Activated T-helper 1 cell treated with anti-CD3 and anti-CD28 coated beads, Interleukin-12 subunit alpha, Interleukin-12 subunit beta, Interleukin-2, Interleukin-4 antibody, amounts not matched to agents 30 ng/mL and 10 ng/mL and 1 ng/mL, durations not matched to agents 14 hours and 24 hours and 36 hours (primary cell): ENCODE data around the gene SHISA2. TPM values are rescaled to one million over a fixed set of nuclear protein-coding genes. Genes with fewer than 3 reads are reported as not detected.

ENCODE experiments used
- DNase-seq: peaks from one replicate; pipeline ENCODE4 v3.0.0; 2021; ENCODE audit warnings: low spot score
- H3K27ac Mint-ChIP-seq: one replicate; pipeline ENCODE4 v1.8.0; 2021; ENCODE audit warnings: mild to moderate bottlenecking, mixed read lengths
- H3K27me3 Mint-ChIP-seq: one replicate; pipeline ENCODE4 v1.8.0; 2022; ENCODE audit warnings: mild to moderate bottlenecking, moderate library complexity, mixed read lengths; ENCODE audit not compliant: insufficient read depth
- H3K36me3 Mint-ChIP-seq: one replicate; pipeline ENCODE4 v1.8.0; 2021; ENCODE audit warnings: low read depth, mixed read lengths
- H3K4me1 Mint-ChIP-seq: one replicate; pipeline ENCODE4 v1.8.0; 2021; ENCODE audit warnings: low read depth, mixed read lengths
- H3K4me3 Mint-ChIP-seq: one replicate; pipeline ENCODE4 v1.8.0; 2021; ENCODE audit warnings: mild to moderate bottlenecking, moderate library complexity, mixed read lengths
- H3K9me3 Mint-ChIP-seq: one replicate; pipeline ENCODE4 v1.8.0; 2021; ENCODE audit warnings: mixed read lengths
- intact Hi-C: fragments of 100-400 bp; cut with micrococcal nuclease; formaldehyde crosslinking; loops from one replicate; pipeline ENCODE4 v1.15.1; 2024
- total RNA-seq: library from RNA; stranded (reverse); gene quantifications from 2 replicates; pipeline ENCODE4 v1.2.3, GENCODE V29; 2022

Gene SHISA2
- total RNA-seq, 1 donor from 2014 or later, result 9.4 TPM

GRCh38 chr13:26021956-26022355, 29.9 kb downstream of the SHISA2 start:
- no peak overlapping the region for H3K27ac Mint-ChIP-seq
- peaks cover 8% of the 10 kb centered on the region for H3K27me3 Mint-ChIP-seq
- DNase-seq, result no peak
- H3K4me1 Mint-ChIP-seq, result peaks cover 22% of the 10 kb centered on the region
- intact Hi-C loops, result no loop called here
- H3K36me3 Mint-ChIP-seq, result no peaks in the 10 kb centered on the region
- no peaks in the 10 kb centered on the region for H3K9me3 Mint-ChIP-seq
- H3K4me3 Mint-ChIP-seq, result no peak overlapping the region

DNA sequence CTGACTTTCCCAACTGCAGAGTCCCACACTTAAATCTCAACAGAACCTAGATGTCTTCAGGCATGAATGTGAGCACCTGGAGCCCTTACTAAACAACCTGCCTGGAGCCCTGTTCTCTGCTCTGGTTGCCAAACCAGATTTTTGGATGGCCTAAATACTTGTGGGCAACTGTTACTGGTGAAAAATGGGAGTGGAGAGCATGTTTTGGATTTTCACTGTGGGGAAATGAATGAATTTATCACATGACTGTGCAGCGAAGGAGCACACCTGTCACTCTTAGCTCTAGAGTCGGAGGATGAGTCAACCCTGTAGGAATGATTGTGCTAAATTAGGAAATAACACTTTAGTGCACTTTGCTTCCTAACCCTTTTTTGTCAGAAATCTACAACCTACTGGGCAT, 30.3 kb downstream of the SHISA2 start:
- Mint-ChIP-seq H3K9me3 (no peaks in the 10 kb centered on the region), H3K4me1 (peaks cover 23% of the 10 kb centered on the region), H3K36me3 (no peaks in the 10 kb centered on the region), H3K4me3 (no peak overlapping the region), H3K27me3 (peaks cover 8% of the 10 kb centered on the region), H3K27ac (no peak overlapping the region)
- no peak for DNase-seq
- intact Hi-C loops, result no loop called here

DNA sequence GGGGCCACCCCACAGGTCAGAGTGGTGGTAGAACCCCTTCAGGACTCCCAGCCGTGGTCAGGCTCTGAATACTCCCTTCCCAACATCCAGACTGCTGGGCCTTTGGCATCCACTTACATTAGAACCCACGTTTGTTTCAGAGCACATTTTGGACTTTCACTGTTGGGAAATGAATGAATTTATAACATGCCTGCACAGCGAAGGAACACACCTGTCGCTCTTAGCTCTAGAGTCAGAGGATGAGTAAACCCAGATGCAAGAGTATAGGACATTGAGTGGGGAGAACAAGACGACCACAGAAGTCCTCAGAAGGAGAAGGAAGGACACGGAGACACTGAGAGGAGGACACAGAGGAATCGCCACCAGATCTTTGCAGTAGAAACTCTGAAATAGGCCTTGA, 30.9 kb downstream of the SHISA2 start:
- H3K27me3 Mint-ChIP-seq, result peaks cover 8% of the 10 kb centered on the region
- H3K4me1 Mint-ChIP-seq, result peaks cover 23% of the 10 kb centered on the region
- no peaks in the 10 kb centered on the region for H3K36me3 Mint-ChIP-seq
- no peaks in the 10 kb centered on the region for H3K9me3 Mint-ChIP-seq
- intact Hi-C loops, result no loop called here
- no peak overlapping the region for H3K27ac Mint-ChIP-seq
- no peak for DNase-seq
- H3K4me3 Mint-ChIP-seq, result no peak overlapping the region

DNA sequence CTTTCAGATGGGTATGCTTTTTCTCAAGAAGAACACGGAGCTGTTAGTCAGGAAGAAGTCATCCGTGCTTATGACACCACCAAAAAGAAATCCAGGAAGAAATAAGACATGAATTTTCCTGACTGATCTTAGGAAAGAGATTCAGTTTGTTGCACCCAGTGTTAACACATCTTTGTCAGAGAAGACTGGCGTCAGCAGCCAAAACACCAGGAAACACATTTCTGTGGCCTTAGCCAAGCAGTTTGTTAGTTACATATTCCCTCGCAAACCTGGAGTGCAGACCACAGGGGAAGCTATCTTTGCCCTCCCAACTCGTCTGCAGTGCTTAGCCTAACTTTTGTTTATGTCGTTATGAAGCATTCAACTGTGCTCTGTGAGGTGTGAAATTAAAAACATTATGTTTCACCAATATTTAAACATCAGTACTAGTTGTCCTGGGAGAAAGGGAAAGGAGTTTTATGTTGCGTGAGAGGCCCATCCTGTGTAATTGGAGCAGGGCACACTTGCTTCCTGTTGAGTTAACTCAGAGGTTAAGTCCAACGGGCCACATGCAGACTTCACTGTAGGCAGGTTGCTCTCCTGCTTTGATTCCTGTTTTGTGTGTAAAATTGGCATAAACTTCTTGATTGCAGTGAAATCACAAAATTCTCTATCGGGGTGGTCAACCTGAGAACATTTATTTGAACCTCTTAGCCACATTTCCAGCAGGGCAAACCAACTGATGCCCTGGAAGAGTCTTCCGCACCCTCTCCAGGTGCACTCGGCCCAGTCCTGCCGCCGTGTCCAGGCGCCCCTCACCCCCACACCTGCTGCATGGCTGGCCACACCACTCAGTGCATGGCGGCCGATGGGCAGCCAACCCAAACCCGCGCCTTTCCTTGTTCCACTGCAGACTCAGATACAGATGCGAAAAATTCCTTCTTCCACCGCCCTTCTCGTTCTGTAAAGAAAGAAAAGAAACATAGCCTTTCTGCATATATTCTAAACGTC, 31.6 kb downstream of the SHISA2 start:
- H3K4me1 Mint-ChIP-seq, result peaks cover 23% of the 10 kb centered on the region
- no peak overlapping the region for H3K4me3 Mint-ChIP-seq
- no peak for DNase-seq
- peaks cover 5% of the 10 kb centered on the region for H3K27me3 Mint-ChIP-seq
- no peaks in the 10 kb centered on the region for H3K36me3 Mint-ChIP-seq
- H3K27ac Mint-ChIP-seq, result no peak overlapping the region
- intact Hi-C loops, result no loop called here
- no peaks in the 10 kb centered on the region for H3K9me3 Mint-ChIP-seq

DNA sequence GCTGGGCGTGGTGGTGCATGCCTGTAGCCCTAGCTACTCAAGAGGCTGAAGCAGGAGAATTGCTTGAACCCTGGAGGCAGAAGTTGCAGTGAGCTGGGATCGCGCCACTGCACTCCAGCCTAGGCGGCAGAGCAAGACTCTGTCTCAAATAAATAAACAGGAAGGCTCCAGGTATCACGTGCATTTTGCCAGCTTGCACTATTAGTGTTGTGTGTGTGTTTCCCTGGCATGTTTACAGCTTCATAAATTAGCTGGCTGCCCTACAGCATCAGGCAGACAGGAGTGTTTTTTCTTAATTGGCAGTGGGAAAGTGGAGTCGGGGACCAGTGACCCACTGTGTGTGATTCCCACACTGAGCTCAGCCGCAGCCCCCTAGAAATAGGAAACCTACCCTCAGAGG, 32.6 kb downstream of the SHISA2 start:
- H3K4me3 Mint-ChIP-seq, result no peak overlapping the region
- no peaks in the 10 kb centered on the region for H3K36me3 Mint-ChIP-seq
- intact Hi-C loops, result no loop called here
- H3K27me3 Mint-ChIP-seq, result peaks cover 5% of the 10 kb centered on the region
- H3K9me3 Mint-ChIP-seq, result no peaks in the 10 kb centered on the region
- H3K4me1 Mint-ChIP-seq, result peaks cover 23% of the 10 kb centered on the region
- DNase-seq, result no peak
- H3K27ac Mint-ChIP-seq, result no peak overlapping the region

GRCh38 chr13:26017932-26018665, 33.7 kb downstream of the SHISA2 start:
- peaks cover 23% of the 10 kb centered on the region for H3K4me1 Mint-ChIP-seq
- no peak overlapping the region for H3K4me3 Mint-ChIP-seq
- no peak for DNase-seq
- peak overlapping the region; percentile 59 for H3K27ac Mint-ChIP-seq
- H3K27me3 Mint-ChIP-seq, result no peaks in the 10 kb centered on the region
- intact Hi-C loops, result no loop called here
- H3K9me3 Mint-ChIP-seq, result no peaks in the 10 kb centered on the region
- H3K36me3 Mint-ChIP-seq, result no peaks in the 10 kb centered on the region

GRCh38 chr13:26017196-26017921, 34.5 kb downstream of the SHISA2 start:
- no peak for DNase-seq
- no peaks in the 10 kb centered on the region for H3K27me3 Mint-ChIP-seq
- peak overlapping the region; percentile 59 for H3K27ac Mint-ChIP-seq
- H3K9me3 Mint-ChIP-seq, result no peaks in the 10 kb centered on the region
- no peaks in the 10 kb centered on the region for H3K36me3 Mint-ChIP-seq
- peaks cover 23% of the 10 kb centered on the region for H3K4me1 Mint-ChIP-seq
- H3K4me3 Mint-ChIP-seq, result no peak overlapping the region
- intact Hi-C loops, result no loop called here

- no peaks in the 10 kb centered on the region for H3K27me3 Mint-ChIP-seq
- peaks cover 23% of the 10 kb centered on the region for H3K4me1 Mint-ChIP-seq
- DNase-seq, result no peak
- H3K9me3 Mint-ChIP-seq, result no peaks in the 10 kb centered on the region
- intact Hi-C loops, result no loop called here
- H3K27ac Mint-ChIP-seq, result no peak overlapping the region
- H3K4me3 Mint-ChIP-seq, result no peak overlapping the region
- H3K36me3 Mint-ChIP-seq, result no peaks in the 10 kb centered on the region
Observed at GRCh38 chr13:26016189-26016588, 35.6 kb downstream of the SHISA2 start.

DNA sequence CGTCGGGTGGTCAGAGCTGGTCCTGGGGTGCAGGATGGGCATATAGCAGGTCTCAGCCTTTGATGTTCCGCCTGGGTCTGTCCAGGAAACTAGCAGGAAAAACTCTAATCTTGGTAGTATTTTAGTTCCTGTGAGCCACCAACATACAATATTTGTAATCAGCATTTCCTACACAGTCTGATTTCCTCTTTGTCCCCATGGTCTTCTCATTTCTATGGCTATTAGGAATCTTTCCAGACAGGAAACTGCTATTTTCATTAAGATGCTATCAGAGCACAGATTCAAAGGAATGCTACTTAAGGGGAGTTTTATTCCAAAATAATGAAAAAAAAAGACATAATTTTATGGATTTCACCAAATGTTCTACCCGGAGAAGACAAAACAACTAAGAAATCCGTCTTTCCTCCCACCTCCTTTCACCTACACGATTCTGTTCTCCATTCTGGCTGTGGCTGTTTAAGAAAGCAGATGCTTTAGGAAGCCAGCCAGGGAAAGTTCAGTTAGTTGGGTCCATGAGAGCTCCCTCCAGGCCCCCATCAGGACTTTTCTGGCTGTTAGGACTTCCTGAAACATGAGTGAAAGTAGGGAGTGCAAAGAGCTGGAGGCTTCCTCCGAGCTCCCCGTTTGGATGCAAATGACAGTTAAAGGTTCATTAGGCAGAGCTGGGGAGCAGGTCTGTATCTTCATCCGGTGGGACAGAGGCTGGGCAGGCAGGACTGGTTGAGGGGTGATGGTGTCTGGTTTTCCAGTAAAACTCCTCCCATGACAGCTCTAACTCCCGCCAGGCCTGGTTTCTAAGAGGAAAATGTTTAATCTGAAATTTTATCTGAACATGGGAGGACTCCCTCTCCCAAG, 36.3 kb downstream of the SHISA2 start:
- Mint-ChIP-seq H3K27me3 (no peaks in the 10 kb centered on the region), H3K27ac (no peak overlapping the region), H3K36me3 (no peaks in the 10 kb centered on the region), H3K4me1 (peaks cover 23% of the 10 kb centered on the region), H3K4me3 (no peak overlapping the region), H3K9me3 (no peaks in the 10 kb centered on the region)
- intact Hi-C loops, result no loop called here
- no peak for DNase-seq

DNA sequence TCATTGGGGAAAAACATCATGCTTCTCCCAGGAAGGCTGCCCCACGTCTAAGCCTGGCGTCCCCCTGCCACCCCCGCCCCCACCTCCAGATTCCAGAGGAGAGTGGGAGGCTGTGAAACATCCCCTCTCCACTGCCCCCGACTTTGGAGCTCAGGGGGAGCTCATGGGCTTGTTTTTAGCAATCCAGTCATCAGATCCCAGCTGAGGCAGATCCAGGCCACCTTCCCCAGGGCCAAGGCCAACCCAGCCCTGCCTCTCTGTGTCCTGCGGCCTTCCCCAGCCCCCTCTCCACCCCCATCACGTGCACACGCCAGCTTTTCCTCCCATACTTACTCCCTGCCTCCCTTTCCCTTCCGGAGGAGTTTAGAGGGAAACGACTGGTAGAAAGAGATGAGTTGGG, 38.8 kb downstream of the SHISA2 start:
- intact Hi-C loops, result loop anchor here (1.0 kb wide), 3 partner anchors 38 to 126 kb away; no protein-coding TSS in a partner anchor
- no peaks in the 10 kb centered on the region for H3K36me3 Mint-ChIP-seq
- peak overlapping the region; percentile 72 for H3K4me3 Mint-ChIP-seq

DNA sequence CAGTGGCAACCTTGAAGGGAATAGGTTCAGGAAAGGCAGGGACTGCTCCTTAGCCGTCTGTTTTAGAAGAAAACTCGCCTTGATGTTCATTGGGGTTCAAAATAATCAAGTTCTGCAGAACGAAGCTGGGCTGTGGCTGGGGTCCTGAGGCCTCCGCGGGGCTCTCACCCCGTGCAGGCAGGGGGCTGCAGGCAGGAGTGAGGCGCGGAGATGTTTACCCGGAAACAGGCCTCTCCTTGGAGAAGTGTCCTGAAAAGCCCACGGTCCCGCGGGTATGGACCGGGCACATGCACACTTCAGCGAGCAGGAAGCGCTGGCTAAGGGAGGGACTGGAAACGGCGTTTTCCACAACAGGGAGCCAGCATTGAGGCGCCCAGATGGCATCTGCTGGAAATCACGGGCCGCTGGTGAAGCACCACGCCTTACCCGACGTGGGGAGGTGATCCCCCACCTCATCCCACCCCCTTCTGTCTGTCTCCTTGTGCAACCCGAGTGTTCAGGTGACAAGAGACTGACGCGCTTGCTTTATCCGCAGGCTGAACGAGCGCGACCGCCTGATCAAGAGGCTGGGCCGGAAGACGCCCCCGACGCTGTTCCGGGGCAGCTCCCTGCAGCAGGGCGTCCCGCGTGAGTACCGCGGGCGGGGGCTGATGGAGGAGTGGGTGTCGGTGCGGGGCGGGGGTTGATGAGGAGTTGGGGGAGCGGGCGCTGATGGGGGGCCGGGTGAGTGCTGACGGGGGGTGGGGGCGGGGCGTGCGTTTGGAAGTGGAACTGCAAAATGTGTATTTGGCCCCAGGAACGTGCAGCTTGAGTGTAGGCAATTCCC, 39.6 kb downstream of the SHISA2 start:
- Mint-ChIP-seq H3K36me3 (no peaks in the 10 kb centered on the region), H3K9me3 (no peaks in the 10 kb centered on the region), H3K27ac (peak overlapping the region; percentile 29), H3K4me1 (peaks cover 17% of the 10 kb centered on the region), H3K4me3 (peak overlapping the region; percentile 72), H3K27me3 (no peaks in the 10 kb centered on the region)
- peak; percentile 56 for DNase-seq
- intact Hi-C loops, result loop anchor here (1.0 kb wide), 3 partner anchors 39 to 125 kb away; no protein-coding TSS in a partner anchor

More for the DNA sequence above, 38.8 kb downstream of the SHISA2 start:
- Mint-ChIP-seq H3K4me1 (peaks cover 17% of the 10 kb centered on the region), H3K27ac (no peak overlapping the region), H3K27me3 (no peaks in the 10 kb centered on the region), H3K9me3 (no peaks in the 10 kb centered on the region)
- no peak for DNase-seq
